A673 (cell line): ENCODE results near the gene SFT2D1. TPM values are rescaled to one million over a fixed set of nuclear protein-coding genes. Genes with fewer than 3 reads are reported as not detected.
"Not testable (repeated sequence)": the region's sequence is repeated elsewhere in the genome, so short reads cannot be mapped to it uniquely, and the experiment has no call there.

ENCODE experiments used
- BruUV-seq: library from RNA; stranded (reverse); fragments of 400-500 nt; replicated peaks from 2 replicates; lab custom pipeline; 2021; lab: Mats Ljungman, UMichigan
- CTCF ChIA-PET: fragments of 300-600 bp; sonication (Branson Sonifier 250); formaldehyde crosslinking; loops from one replicate; lab custom pipeline; 2022; ENCODE audit warnings: antibody characterized with exemption; lab: Charles Lee
- POLR2A ChIA-PET: fragments of 300-600 bp; sonication (Branson Sonifier 250); formaldehyde crosslinking; loops from one replicate; lab custom pipeline; 2022; ENCODE audit warnings: antibody characterized with exemption; ENCODE audit not compliant: low non-redundant PET; lab: Charles Lee
- DNase-seq: peaks from one replicate; pipeline ENCODE4 v3.0.0-alpha.2; 2015; ENCODE audit warnings: low spot score
- H3K27ac ChIP-seq: fragments of 200-600 bp; sonication (generic); 2 replicates; pipeline ENCODE4 v1.5.1; 2016; ENCODE audit warnings: mixed run types, low read depth, mild to moderate bottlenecking, mixed read lengths, antibody characterized with exemption, low read length; ENCODE audit not compliant: poor library complexity, severe bottlenecking
- H3K27me3 ChIP-seq: fragments of 200-600 bp; sonication (generic); replicated peaks from 2 replicates; pipeline ENCODE4 v1.6.1; 2017; ENCODE audit warnings: mixed run types, low read depth, mild to moderate bottlenecking, mixed read lengths, antibody characterized with exemption, low read length; ENCODE audit not compliant: insufficient read depth, poor library complexity
- H3K36me3 ChIP-seq: fragments of 200-600 bp; sonication (generic); 2 replicates; pipeline ENCODE4 v1.6.1; 2016; ENCODE audit warnings: mixed run types, mild to moderate bottlenecking, mixed read lengths, antibody characterized with exemption, low read length; ENCODE audit not compliant: insufficient read depth, poor library complexity, severe bottlenecking
- H3K4me1 ChIP-seq: fragments of 200-600 bp; sonication (generic); 2 replicates; pipeline ENCODE4 v1.6.1; 2017; ENCODE audit warnings: mixed run types, mild to moderate bottlenecking, mixed read lengths, antibody characterized with exemption, low read length; ENCODE audit not compliant: insufficient read depth, poor library complexity, severe bottlenecking
- H3K4me3 ChIP-seq: fragments of 200-600 bp; sonication (generic); 2 replicates; pipeline ENCODE4 v1.5.1; 2016; ENCODE audit warnings: low read depth, mixed run types, mild to moderate bottlenecking, mixed read lengths, low read length; ENCODE audit not compliant: poor library complexity, severe bottlenecking
- H3K9me3 ChIP-seq: fragments of 200-600 bp; sonication (generic); 2 replicates; pipeline ENCODE4 v1.6.1; 2016; ENCODE audit warnings: mixed run types, low read depth, mild to moderate bottlenecking, mixed read lengths, antibody characterized with exemption, low read length; ENCODE audit not compliant: poor library complexity, severe bottlenecking
- EZH2 ChIP-seq: fragments of 200-600 bp; sonication (generic); IDR thresholded peaks from 2 replicates; pipeline ENCODE4 v1.6.1; 2017; ENCODE audit warnings: borderline replicate concordance, low read depth, mild to moderate bottlenecking, mixed read lengths, antibody characterized with exemption, low read length; ENCODE audit not compliant: poor library complexity, severe bottlenecking
- intact Hi-C: fragments of 100-400 bp; cut with micrococcal nuclease; formaldehyde crosslinking; loops from one replicate; pipeline ENCODE4 v1.10.0; 2022; ENCODE audit not compliant: unreplicated experiment
- total RNA-seq: library from RNA; stranded (reverse); gene quantifications from 2 replicates; pipeline ENCODE4 v1.2.3, GENCODE V29; 2021
- TF ChIP-seq, protein P1 (sequence below): fragments of 300-800, 200-600 bp; sonication (generic); conservative IDR thresholded peaks from 2 replicates; pipeline ENCODE4 v1.5.1; 2017; ENCODE audit warnings: low read depth, mild to moderate bottlenecking, antibody characterized with exemption, low read length, moderate library complexity, mixed read lengths

Gene SFT2D1
- total RNA-seq, 1 experiment from 2014 or later = 62.0 TPM

DNA sequence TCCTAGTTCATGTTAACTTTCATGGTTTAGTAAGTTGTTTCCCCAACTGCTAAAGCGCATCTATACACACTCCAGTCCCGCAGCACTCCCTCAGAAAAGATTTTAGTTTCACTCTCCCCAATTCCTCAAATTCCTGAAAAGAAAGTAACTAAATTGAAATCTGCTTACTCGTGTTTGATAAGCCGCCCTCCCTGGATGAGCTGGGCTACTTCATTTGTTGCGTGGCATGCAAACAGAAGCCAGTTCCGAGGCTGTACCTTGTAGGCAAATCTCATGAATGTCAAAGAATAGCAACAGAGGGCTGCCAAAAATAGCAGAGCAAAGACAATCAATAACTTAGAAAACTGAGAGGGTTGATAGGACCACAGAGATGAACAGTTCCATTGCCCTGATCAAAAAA, 23.5 kb upstream of the SFT2D1 start:
- no peaks in the 10 kb centered on the region for H3K9me3 ChIP-seq
- POLR2A ChIA-PET = no interaction called here
- intact Hi-C loops = no loop called here
- TF ChIP-seq, protein P1, sequence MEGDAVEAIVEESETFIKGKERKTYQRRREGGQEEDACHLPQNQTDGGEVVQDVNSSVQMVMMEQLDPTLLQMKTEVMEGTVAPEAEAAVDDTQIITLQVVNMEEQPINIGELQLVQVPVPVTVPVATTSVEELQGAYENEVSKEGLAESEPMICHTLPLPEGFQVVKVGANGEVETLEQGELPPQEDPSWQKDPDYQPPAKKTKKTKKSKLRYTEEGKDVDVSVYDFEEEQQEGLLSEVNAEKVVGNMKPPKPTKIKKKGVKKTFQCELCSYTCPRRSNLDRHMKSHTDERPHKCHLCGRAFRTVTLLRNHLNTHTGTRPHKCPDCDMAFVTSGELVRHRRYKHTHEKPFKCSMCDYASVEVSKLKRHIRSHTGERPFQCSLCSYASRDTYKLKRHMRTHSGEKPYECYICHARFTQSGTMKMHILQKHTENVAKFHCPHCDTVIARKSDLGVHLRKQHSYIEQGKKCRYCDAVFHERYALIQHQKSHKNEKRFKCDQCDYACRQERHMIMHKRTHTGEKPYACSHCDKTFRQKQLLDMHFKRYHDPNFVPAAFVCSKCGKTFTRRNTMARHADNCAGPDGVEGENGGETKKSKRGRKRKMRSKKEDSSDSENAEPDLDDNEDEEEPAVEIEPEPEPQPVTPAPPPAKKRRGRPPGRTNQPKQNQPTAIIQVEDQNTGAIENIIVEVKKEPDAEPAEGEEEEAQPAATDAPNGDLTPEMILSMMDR = no peak
- no peak for TF ChIP-seq EZH2
- H3K36me3 ChIP-seq = no peaks in the 10 kb centered on the region
- DNase-seq = no peak
- BruUV-seq = no TSS peak
- no peaks in the 10 kb centered on the region for H3K27me3 ChIP-seq
- CTCF ChIA-PET = no interaction called here
- no peak overlapping the region for H3K27ac ChIP-seq
- no peak overlapping the region for H3K4me3 ChIP-seq
- peaks cover 12% of the 10 kb centered on the region for H3K4me1 ChIP-seq

- TSS peak; percentile 73 for BruUV-seq
- Histone ChIP-seq H3K4me1 (peaks cover 12% of the 10 kb centered on the region), H3K27me3 (no peaks in the 10 kb centered on the region), H3K36me3 (no peaks in the 10 kb centered on the region), H3K4me3 (no peak overlapping the region), H3K27ac (no peak overlapping the region), H3K9me3 (no peaks in the 10 kb centered on the region)
- POLR2A ChIA-PET = interaction anchor here (0.6 to 0.7 kb wide), 2 partner anchors 18 to 691 kb away, joined by 3 to 5 read pairs; no protein-coding TSS in a partner anchor
- CTCF ChIA-PET = no interaction called here
- intact Hi-C loops = no loop called here
- DNase-seq = peak; percentile 70
- TF ChIP-seq EZH2 = no peak
- TF ChIP-seq, protein P1 = no peak
Observed at GRCh38 chr6:166365221-166365620, 22.9 kb upstream of the SFT2D1 start.

GRCh38 chr6:166364456-166364855, 22.1 kb upstream of the SFT2D1 start:
- intact Hi-C loops = no loop called here
- peaks cover 12% of the 10 kb centered on the region for H3K4me1 ChIP-seq
- no peak overlapping the region for H3K27ac ChIP-seq
- ChIA-PET CTCF (no interaction called here), POLR2A (no interaction called here)
- no peaks in the 10 kb centered on the region for H3K36me3 ChIP-seq
- no TSS peak for BruUV-seq
- H3K9me3 ChIP-seq = no peaks in the 10 kb centered on the region
- no peak for DNase-seq
- TF ChIP-seq, protein P1 = no peak
- TF ChIP-seq EZH2 = no peak
- H3K4me3 ChIP-seq = no peak overlapping the region
- H3K27me3 ChIP-seq = no peaks in the 10 kb centered on the region

GRCh38 chr6:166362427-166362826, 20.1 kb upstream of the SFT2D1 start:
- not testable (repeated sequence) for BruUV-seq, DNase-seq

More at GRCh38 chr6:166362427-166362826, 20.1 kb upstream of the SFT2D1 start:
- CTCF ChIA-PET, H3K4me3 ChIP-seq, H3K27ac ChIP-seq, H3K9me3 ChIP-seq, intact Hi-C loops, POLR2A ChIA-PET, H3K27me3 ChIP-seq, H3K36me3 ChIP-seq: not testable (repeated sequence)
- H3K4me1 ChIP-seq = peaks cover 12% of the 10 kb centered on the region
